Urothelium cell line (cell line): Measurements from ENCODE around the gene FSTL4.

Experiments used
- DNase-seq: peaks from one replicate; pipeline ENCODE4 v3.0.0; 2011; ENCODE audit warnings: low spot score, mixed read lengths
- FAIRE-seq: peaks from 2 replicates; lab custom pipeline; 2011; peaks lifted over from hg19 to GRCh38; lab: Jason Lieb, UNC

The FSTL4 gene

GRCh38 chr5:133611357-133612248 lies 738 bp downstream of the FSTL4 start:
- FAIRE-seq (no peak), DNase-seq (no peak)

GRCh38 chr5:133610489-133611356 lies 1.6 kb downstream of the FSTL4 start:
- no peak for FAIRE-seq
- DNase-seq = peak; percentile 89

GRCh38 chr5:133607451-133607850 lies 4.9 kb downstream of the FSTL4 start:
- DNase-seq (no peak), FAIRE-seq (no peak)

- FAIRE-seq (no peak), DNase-seq (no peak)
These were observed 5.5 kb downstream of the FSTL4 start for GRCh38 chr5:133606835-133607234.

- FAIRE-seq = no peak
- DNase-seq = no peak
These were observed 7.0 kb downstream of the FSTL4 start for GRCh38 chr5:133605323-133605722.

GRCh38 chr5:133603711-133604110 lies 8.6 kb downstream of the FSTL4 start:
- no peak for FAIRE-seq
- no peak for DNase-seq

GRCh38 chr5:133602835-133603380 lies 9.4 kb downstream of the FSTL4 start:
- DNase-seq = no peak

GRCh38 chr5:133599600-133599999 lies 12.7 kb downstream of the FSTL4 start:
- no peak for FAIRE-seq
- no peak for DNase-seq

More at GRCh38 chr5:133602835-133603380, 9.4 kb downstream of the FSTL4 start:
- no peak for FAIRE-seq

GRCh38 chr5:133599044-133599443 lies 13.3 kb downstream of the FSTL4 start:
- DNase-seq (no peak), FAIRE-seq (no peak)

- DNase-seq = no peak
- no peak for FAIRE-seq
These were observed 16.3 kb downstream of the FSTL4 start for GRCh38 chr5:133596049-133596448.

- FAIRE-seq = no peak
- DNase-seq = no peak
These were observed 16.9 kb downstream of the FSTL4 start for GRCh38 chr5:133595465-133595864.

GRCh38 chr5:133589286-133589685 lies 23.1 kb downstream of the FSTL4 start:
- no peak for DNase-seq
- FAIRE-seq = no peak

GRCh38 chr5:133582971-133583370 lies 29.4 kb downstream of the FSTL4 start:
- FAIRE-seq (no peak), DNase-seq (no peak)

GRCh38 chr5:133581918-133582317 lies 30.4 kb downstream of the FSTL4 start:
- DNase-seq = no peak
- FAIRE-seq = no peak

GRCh38 chr5:133581348-133581747 lies 31.0 kb downstream of the FSTL4 start:
- FAIRE-seq (no peak), DNase-seq (no peak)

GRCh38 chr5:133580618-133581017 lies 31.7 kb downstream of the FSTL4 start:
- no peak for FAIRE-seq
- no peak for DNase-seq

- no peak for FAIRE-seq
These were observed 32.6 kb downstream of the FSTL4 start for GRCh38 chr5:133579766-133580165.

GRCh38 chr5:133569347-133569746 lies 43.0 kb downstream of the FSTL4 start:
- FAIRE-seq (no peak), DNase-seq (no peak)

More at GRCh38 chr5:133579766-133580165, 32.6 kb downstream of the FSTL4 start:
- no peak for DNase-seq

- peak; percentile 44 for DNase-seq
- no peak for FAIRE-seq
These were observed 46.3 kb downstream of the FSTL4 start for GRCh38 chr5:133565993-133566392.

GRCh38 chr5:133564921-133565565 lies 47.3 kb downstream of the FSTL4 start:
- DNase-seq = no peak
- no peak for FAIRE-seq

- FAIRE-seq (peak; percentile 55), DNase-seq (no peak)
These were observed 49.8 kb downstream of the FSTL4 start for GRCh38 chr5:133562554-133562953.
